Activated CD4-positive, alpha-beta T cell treated with anti-CD3 and anti-CD28 coated beads, Interleukin-2, amount 50 U/mL, for 4 hours (primary cell): ENCODE measurements around the gene SERPINA5.
"Not testable (repeated sequence)": the region's sequence is repeated elsewhere in the genome, so short reads cannot be mapped to it uniquely, and the experiment has no call there.

ENCODE experiments used
- DNase-seq, 2 experiments: peaks; one replicate each; pipeline ENCODE4 v3.0.0-alpha.2; 2020

The SERPINA5 gene

DNA sequence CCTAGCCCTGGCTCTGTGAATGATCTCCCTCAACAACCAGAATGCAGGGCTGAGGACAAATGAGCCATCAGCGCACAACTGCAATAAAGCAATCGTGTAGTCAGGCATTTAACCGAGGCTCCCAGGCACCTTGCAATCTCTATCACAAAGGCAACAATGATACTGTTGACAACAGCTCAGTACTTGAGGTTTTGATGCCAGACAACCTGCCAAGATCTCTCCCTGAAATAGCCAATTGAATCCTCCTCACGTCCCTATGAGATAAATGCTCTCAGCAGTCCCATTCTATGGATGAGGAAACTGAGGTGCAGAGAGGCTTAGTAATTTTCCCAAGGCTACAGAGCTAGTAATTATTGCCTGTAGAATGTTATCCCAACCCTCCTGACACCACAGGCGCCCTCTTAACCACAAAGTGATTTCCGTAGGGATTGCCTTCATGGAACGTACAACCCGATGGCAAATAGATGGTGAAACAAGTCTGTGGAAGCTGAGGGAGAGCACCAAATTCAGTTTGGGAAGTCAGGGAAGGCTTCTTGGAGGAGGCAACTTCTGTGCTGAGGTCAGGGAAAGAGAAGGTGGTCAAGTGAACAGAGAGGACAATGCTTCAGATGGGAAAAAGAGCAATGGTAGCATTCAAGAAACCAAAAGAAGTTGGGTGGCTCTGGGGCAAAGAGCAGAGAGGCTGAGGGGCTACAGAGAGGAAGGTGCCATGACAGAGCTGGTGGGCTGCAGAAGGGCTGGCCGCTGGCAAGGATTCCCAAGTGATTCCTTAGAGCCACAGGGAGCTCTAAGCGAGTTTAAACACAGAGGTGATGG lies 43.5 kb downstream of the SERPINA5 start:
- no peak for DNase-seq

DNA sequence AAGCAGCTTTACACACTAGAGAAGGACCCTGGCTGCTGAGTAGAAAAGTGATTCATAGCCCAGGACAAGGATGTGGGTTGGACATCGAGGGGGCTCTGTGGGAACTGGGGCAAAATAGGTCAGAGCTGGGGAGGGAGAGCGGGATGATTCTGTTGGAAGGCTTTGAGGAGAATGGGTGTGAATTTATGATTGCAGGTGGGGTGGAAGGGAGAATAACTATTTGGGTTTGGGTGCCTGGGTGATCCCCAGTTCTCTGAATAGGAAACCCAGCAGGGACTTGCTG lies 44.1 kb downstream of the SERPINA5 start:
- no peak for DNase-seq

DNA sequence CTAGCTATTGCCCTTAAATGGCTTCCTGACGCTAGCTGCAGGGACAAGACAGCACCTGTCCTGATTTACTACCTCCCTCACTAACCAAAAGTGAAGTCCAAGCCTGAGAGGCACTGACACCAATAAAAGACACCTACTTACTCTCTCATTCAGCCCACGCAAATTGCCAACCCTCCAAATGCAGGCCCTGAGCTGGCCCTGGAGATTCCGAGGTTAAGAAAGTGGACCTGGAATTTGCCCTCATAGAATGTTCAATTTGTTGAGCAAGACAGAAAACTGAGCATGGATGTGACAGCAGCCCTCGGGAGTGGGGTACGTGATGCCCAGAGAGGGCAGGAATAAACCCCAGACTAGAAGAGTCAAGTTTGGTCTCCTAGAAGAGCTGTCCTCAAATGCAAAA lies 47.4 kb downstream of the SERPINA5 start:
- DNase-seq: no peak

DNA sequence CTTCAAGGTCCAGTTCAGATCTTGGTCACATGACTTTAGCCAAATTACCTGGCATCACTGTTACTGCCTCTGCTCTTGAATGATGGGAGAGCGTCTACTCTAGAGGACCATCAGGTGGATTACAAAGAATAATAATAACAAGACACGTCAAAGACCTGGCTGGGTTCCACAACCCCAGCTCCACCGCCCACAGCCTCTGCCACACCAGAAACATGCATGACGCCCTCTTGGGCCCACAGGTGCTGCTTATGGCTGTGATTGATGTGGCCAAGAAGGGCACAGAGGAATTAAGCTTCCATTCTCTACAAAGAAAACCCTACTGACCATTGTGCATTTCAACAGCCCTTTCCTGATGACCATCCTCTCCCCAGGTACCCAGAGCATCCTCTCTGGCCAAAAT lies 49.2 kb downstream of the SERPINA5 start:
- DNase-seq: no peak

DNA sequence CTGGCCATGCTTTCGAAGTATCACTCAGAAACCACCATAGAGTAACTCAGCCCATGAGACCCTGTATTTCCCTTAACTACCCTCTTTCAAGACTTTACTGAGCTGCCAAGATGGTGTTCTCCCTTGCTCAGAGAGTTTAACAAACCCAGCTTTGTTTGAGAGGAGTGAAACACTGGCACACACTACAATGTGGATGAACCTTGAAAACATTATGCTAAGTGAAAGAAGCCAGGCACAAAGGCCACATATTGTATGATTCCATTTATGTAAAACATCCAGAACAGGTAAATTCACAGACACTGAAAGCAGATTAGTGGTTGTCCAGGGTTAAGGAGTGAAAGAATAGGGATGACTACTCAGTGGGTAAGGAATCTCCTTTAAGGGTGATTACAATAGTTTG lies 49.8 kb downstream of the SERPINA5 start:
- DNase-seq: no peak

DNA sequence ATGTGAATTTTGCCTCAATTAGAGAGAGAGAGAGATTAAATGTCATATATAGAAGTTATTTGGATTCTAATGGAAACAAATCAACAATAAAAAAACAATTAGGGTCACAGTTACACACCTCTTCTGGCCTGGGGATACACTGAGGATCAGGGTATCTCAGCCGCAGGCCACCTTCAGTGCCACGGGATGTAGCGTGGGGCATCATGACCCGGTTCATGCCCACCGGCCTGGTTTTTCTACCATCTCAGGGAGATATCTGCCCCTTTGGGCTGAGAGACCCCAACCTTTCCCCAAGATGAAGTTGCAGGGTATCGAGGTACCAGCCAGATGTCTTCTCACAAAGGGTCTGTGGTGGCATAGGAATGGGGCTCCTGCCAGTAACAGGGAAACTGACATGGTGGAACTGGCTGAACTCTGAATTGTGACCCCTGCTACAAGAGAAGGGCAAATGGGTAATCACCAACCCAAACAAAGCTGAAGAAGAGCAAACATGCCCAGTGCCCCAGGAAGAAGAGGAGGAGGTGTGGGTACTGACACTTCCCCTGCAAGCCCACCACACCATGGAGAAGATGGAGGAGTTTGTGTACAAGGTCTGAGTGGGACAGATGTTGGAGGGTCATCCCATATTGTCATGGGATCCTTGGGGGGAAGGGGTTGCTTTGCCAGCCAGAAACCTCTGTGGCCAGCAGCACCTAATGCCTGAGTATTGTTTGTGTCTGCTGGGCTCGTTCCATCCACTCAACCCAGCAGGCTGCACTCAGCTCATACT lies 50.5 kb downstream of the SERPINA5 start:
- no peak for DNase-seq

DNA sequence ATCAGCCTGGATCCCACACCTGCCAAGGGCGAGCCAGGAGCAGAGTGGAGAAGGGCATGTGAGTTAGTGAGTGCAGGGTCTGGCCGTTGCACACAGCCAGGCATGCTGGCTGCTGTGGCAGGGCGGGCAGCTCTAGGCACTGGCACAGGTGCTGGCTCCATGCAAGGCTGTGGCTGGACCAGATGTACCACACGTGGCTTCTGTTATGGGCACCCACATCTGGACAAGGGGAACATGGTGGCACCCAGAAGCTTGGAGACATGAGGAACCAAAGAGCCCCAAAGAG lies 51.0 kb downstream of the SERPINA5 start:
- no peak for DNase-seq

DNA sequence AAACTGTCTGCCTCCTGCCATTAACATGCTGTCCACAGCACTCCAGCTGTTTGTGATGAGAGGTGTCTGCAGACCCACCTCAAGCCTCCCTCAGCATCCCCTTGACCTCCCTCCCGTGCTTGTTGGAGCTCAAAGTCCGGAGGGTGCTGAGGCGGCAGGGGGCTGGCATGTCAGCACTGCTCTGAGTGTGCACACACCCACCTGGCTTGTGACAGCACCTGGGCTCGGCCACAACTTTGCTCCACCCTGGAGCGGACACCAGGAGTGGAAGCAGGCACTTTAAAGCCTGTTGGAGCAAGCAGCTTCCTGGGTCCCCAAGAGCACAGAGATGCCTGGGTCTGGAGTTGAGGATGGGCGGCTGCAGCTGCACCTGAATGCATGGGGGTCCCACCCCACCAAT lies 51.9 kb downstream of the SERPINA5 start:
- no peak for DNase-seq

DNA sequence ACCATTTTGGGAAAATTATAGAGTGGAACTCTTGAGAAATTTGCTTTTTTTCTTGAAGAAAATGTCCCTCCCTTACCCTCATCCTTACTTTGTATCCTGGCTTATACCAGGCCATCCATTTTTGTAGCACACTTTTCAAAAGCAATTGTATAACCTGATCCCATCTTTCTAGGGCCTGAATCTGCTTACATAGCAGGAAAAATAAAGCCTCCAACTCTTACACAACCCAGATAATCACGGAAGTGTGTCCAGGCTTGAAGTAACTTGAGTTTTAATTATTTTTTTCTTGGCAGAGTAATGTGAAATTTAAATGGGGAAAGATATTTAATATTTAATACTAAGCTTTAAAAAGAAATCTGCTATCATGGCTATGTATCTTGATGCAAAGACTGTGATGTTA lies 53.9 kb downstream of the SERPINA5 start:
- no peak for DNase-seq

DNA sequence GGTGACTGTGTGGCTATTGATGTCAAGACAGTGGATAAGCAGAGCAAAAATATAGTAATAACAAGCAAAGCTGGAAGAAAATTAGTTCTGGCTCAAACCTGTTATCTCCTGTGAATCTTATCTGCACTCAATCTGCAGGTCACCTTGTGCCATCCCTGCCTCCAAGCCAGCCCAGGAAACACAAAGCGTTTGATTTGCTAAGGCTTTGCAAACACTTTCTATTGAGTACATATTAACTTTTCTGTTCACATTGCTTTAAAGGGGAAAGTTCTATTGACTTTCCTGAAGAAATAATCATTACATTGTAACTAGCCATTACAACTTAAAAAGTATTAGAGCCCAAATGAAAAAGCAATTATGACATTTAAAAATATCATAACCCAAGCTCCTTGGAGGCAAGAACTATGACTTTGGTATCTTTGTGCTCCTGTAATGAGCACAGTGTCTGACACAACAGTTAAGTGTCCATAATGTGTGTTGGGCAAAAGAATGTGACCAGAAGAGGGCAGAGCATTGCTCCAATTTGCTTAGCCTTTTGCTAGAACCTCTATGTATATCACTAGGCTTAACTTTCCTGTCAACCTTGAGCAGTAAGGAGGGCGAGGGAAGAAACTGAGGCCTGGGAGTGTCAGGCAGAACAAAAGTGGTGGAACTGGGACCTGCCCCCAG lies 55.7 kb downstream of the SERPINA5 start:
- no peak for DNase-seq

DNA sequence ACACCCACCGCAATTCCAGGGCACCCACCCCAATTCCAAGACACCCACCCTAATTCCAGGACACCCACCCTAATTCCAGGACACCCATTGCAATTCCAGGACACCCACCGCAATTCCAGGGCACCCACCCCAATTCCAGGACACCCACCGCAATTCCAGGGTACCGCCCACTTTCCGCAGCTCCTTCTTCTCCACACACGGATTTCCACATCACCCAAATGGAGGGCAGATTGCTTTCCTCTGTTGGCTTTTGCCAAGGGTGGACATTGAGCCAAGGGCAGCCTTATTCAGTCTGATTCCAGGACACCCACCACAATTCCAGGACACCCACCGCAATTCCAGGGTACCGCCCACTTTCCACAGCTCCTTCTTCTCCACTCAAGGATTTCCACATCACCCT lies 56.6 kb downstream of the SERPINA5 start:
- not testable (repeated sequence) for DNase-seq

DNA sequence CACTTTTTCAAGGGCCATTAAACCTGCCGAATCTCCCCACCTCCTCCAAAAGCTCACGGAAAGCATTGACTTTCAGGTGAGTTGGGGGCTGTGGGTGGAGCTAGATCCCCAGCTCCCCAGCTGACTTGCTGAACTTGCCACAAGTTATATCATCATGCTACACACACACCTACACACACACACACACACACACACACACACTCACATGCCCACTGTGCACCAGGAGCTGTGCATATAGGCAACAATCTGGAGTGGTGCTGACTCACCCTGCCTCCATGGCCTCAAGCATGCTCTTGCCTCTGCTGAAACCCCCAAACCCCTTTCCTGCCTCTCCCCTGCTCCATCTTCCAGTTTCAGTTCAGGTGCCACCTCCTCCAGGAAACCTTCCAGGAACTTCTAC lies 57.1 kb downstream of the SERPINA5 start:
- DNase-seq: no peak

DNA sequence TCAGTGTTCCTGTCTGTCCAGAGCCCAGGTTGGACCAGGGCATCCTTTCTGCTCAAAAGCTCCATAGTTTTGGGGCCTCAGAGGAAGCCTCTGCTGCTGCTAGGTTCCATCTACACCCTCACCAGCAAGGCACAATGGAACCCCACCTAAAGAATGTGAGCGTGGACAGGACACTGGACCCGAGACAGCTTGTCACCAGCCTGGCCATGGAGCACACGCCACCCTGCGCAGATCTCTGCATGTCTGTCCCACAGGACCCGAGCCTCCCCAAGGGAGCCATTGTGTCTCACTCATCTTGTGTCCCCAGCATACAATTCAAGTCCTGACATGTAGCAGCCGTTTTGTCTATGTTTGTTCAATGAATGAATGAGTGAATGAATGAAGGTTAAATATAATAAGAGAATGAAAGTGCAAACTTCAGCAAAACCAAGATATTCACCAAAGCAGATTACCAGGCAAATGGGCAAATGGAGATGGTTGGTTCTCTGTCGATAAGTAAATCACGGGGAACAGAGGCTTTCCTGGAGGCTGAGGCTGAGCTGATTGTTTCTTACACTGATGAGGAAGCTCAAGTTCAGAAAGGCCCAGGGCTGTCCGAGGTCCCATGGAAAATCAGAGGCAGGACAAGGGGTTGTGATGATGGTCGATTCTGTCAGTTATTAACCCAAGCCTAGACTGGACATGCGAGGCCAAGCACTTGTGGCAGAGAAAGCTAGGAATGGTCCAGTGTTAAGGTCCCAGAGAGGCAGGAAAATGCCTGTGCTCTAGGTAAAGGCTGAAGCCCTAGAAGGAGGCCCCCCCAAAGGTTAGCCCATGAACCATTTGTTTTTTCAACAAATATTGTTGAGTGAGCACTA lies 58.0 kb downstream of the SERPINA5 start:
- no peak for DNase-seq

DNA sequence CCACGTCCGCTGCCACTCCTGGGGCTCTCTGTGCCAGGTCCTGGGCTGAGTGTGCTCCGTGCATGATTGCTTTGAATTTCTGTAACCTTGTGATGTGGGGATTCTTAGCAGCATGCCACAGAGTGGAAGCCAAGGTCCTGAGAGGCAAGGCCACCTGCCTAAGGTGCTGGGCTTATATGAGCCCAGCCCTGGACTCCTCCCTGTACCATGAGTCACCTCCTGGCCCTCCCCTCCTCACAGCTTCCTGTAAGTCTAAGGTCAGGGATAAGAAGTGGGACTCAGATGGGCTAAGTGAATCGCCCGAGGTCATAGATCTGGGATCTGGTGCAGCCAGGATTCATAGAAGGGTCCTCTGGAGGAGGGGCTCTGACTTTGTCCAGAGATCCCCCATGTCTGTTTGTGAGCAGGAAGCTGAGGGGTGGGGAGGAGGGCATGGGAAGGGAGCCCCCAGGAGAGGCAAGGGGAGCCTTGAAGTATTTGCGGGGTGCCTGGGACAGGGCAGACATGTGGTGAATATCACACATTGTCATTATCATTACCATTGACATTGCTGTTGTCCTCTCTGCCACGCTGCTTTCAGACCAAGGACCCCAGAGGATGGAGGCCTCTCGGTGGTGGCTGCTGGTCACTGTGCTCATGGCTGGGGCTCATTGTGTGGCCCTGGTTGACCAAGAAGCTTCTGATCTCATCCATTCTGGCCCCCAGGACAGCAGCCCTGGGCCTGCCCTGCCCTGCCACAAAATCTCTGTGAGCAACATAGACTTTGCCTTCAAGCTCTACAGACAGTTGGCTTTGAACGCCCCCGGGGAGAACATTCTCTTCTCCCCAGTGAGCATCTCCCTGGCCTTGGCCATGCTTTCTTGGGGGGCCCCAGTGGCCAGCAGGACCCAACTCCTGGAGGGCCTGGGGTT lies 59.8 kb downstream of the SERPINA5 start:
- no peak for DNase-seq

DNA sequence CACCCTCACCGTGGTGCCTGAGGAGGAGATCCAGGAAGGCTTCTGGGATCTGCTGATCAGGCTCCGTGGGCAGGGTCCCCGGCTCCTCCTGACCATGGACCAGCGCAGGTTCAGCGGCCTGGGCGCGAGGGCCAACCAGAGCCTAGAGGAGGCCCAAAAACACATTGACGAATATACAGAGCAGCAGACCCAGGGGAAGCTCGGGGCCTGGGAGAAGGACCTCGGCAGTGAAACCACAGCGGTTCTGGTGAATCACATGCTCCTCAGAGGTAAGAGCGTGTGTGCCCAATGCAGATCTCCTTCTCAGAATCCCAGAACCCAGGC lies 60.4 kb downstream of the SERPINA5 start:
- DNase-seq: no peak
